Measurements from ENCODE around the gene ADORA3. TPM values are rescaled to one million over a fixed set of nuclear protein-coding genes. Genes with fewer than 3 reads are reported as not detected.
"Not testable (repeated sequence)": the region's sequence is repeated elsewhere in the genome, so short reads cannot be mapped to it uniquely, and the experiment has no call there.

Gene ADORA3
- not detected in 2 replicates for total RNA-seq (2014; rRNA removed)
- polyA plus RNA-seq (2012), result not detected

- DNase-seq (ENCODE audit: low read depth), result no peak
Observed at GRCh38 chr1:111503585-111504060, at the start of gene ADORA3, which contains the start of gene TMIGD3. TSS of gene ADORA3 (minus strand) at chr1:111503633. CDS start at chr1:111503354, 279 bp downstream. TSS of gene TMIGD3 (minus strand) at chr1:111503633. CDS start at chr1:111503354, 279 bp downstream.

- peak; percentile 71 for DNase-seq (ENCODE audit: low read depth)
Observed at GRCh38 chr1:111553196-111553595, 49.8 kb upstream of the ADORA3 start.

DNA sequence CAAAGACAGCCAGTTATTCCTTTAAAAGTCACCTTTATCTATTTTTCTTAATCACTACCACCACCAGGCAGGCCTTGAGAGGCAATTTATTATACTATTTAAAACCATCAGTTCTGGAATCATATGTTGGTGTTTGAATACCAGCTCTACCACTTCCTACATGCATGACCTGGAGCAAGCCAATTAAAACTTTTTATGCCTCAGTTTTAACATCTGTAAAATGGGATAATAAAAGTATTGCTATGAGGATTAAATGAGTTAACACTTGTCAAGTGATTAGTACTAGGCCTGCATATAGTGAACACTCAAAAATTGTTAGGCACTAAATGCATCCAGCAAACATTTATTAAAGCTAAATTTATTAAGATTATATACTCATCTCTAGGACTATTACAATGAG lies 49.2 kb upstream of the ADORA3 start:
- DNase-seq (ENCODE audit: low read depth), result no peak

DNA sequence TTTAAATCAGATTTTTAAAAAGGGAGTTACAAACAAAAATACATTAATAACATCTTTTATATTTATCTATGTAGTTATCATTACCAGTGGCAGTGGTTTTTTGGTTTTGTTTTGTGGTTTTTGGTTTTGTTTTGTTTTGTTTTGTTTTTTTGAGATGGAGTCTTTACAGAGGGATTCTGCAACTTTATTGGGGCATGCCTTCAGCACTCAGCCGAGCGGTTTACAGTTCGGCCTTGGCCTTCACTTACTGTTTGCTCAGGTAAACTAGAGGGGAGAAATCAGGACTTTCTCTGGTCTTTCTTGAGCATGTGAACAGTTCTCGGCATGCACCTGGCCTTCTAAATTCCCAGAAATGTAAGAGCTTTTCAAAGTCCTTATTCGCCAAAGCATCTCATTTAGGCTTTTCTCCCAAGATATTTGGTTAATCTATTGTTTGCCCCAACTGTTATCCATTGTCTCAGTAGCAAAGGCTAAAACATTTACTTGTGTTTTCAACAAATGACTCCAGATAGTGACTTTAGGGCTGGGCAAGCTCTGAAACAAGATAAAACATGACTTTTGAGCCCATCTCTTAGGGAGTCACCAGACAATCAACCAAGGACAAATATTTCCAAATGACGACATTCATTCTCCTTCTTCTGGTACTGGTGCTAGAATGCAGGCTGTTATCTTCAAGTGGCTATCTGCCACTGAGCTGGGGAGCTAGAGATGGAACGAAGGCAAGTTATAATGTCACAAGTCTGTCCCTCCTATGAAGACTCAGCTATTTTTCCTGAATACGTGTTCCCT lies 48.4 kb upstream of the ADORA3 start:
- DNase-seq (ENCODE audit: low read depth), result no peak

DNA sequence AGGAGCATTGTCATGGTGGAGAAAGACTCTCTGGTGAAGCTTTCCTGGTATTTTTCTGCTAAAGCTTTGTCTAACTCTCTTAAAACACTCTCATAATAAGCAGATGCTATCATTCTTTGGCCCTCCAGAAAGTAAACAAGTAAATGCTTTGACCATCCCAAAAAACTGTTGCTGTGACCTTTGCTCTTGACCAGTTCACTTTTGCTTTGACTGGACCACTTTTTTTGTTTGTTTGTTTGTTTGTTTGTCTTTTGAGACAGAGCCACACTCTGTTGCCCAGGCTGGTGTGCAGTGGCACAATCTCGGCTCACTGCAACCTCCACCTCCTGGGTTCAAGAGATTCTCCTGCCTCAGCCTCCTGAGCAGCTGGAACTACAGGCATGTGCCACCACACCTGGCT lies 44.4 kb upstream of the ADORA3 start:
- DNase-seq (ENCODE audit: low read depth), result not testable (repeated sequence)

GRCh38 chr1:111542187-111542586 lies 38.8 kb upstream of the ADORA3 start:
- DNase-seq (ENCODE audit: low read depth), result no peak

DNA sequence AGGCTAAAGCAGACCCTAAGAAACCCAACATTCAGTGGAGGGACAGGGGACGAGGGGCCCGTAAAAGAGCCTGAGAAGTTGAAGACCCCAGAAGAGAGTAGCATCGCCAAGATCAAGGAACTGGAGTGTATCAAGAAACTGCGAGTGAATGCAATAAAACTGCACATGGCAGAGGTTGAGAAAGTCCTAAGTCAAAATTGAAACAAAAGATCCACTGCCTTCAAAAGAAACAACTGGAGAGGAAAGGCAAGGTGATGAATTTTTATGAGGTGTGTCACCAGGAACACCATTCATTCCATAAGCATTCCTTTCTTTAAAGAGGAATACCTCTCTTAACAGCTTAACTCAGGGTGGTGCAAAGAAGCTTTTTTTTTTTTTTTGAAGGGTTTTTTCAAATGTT lies 38.3 kb upstream of the ADORA3 start:
- DNase-seq (ENCODE audit: low read depth), result peak; percentile 50

DNA sequence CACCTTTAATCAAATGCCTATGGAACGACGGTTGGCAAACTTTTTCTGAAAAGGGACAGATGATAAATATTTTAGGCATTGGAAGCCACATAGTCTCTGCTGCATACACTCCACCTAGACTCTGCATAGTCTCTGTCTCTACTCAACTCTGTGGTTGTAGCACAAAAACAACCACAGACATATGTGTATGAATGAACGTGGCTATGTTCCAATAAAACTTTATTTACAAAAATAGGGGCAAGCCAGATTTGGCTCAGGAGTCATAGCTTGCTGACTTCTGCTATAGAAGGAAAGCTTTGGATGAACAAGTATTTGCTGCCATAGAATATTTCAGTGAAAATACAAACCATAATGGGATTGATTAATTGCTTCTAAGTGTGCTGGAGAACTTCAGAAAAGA lies 37.5 kb upstream of the ADORA3 start:
- DNase-seq (ENCODE audit: low read depth), result no peak

GRCh38 chr1:111538343-111539025 lies 35.1 kb upstream of the ADORA3 start:
- peak; percentile 55 for DNase-seq (ENCODE audit: low read depth)

- no peak for DNase-seq (ENCODE audit: low read depth)
Observed at GRCh38 chr1:111535256-111536191, 32.1 kb upstream of the ADORA3 start.

DNA sequence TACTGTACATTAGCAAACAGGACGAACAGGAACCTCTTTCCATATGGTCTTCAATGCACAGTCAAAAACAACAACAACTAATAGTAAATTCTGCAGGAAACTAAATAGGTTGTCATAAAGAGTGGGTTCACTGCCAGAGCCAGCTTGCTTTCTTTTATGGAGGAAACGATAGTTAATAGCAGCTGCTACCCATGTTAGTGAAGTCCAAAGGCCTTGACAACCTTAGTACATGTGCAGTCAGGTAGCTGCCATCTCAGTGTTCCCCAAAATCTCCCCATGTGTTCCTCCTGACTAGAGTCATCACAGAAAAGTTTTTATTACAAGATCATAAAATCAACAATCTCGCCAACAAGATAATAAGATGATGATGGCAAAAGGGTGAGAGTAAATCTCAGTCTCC lies 16.6 kb upstream of the ADORA3 start:
- no peak for DNase-seq (ENCODE audit: low read depth)

GRCh38 chr1:111517469-111518225 lies 14.2 kb upstream of the ADORA3 start:
- DNase-seq (ENCODE audit: low read depth), result no peak

DNA sequence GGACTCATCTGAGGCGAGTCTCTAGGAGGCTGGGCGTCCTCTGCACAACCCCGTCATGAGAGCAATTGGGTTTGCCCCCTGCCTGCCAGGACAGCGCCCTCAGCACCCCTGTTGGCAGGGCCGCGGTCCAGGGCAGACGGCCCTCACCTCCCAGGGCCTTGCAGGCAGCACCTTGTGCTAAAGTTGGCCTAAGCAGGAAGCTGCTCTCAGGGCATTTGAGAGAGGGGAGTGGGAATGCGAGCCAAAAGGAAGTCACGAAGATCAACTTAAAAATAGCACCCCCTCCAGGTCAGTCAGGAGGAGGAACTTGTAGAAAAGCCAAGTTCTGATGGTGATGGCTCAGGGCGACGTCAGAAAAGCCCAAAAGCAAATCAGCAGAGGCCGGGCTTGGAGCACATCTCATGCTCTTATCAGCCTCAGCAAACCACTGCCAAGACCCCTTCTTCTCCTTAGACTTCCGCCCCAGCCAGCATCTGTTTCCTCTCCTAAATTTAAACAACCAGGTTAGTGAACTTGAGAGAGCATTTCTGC lies 12.6 kb upstream of the ADORA3 start:
- peak; percentile 50 for DNase-seq (ENCODE audit: low read depth)

- DNase-seq (ENCODE audit: low read depth), result peak; percentile 14
Observed at GRCh38 chr1:111515291-111516004, 12.0 kb upstream of the ADORA3 start.

DNA sequence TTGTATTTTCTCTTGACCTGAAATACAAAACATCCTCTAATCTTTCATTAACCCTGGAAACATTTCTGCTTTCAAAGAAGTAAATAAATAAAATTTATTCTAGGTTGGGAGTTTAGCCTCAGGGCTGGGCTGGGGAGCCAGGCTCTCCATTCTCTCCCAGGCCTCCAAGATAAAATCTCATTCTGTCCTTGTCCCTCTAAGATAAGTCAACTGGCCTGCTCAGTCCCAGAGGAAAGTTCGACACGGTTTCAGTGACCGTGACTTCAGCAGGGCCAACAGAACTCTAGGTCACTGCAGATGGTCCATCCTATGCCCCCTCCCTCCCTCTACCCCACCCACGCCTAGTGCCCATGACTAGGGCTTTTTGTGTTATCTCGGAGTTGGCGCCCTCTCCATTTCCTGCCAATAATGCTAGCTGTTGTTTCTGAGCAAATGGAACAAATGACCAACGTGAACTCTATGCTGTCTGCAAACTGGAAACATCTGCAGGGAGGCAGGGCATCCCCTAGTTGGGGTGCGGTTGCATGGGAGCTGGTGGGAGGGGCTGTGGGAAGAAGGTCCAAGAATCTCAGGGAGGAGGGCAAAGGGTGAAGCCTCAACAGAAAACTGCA lies 10.1 kb upstream of the ADORA3 start:
- no peak for DNase-seq (ENCODE audit: low read depth)

GRCh38 chr1:111512931-111513330 lies 9.5 kb upstream of the ADORA3 start:
- DNase-seq (ENCODE audit: low read depth), result no peak

DNA sequence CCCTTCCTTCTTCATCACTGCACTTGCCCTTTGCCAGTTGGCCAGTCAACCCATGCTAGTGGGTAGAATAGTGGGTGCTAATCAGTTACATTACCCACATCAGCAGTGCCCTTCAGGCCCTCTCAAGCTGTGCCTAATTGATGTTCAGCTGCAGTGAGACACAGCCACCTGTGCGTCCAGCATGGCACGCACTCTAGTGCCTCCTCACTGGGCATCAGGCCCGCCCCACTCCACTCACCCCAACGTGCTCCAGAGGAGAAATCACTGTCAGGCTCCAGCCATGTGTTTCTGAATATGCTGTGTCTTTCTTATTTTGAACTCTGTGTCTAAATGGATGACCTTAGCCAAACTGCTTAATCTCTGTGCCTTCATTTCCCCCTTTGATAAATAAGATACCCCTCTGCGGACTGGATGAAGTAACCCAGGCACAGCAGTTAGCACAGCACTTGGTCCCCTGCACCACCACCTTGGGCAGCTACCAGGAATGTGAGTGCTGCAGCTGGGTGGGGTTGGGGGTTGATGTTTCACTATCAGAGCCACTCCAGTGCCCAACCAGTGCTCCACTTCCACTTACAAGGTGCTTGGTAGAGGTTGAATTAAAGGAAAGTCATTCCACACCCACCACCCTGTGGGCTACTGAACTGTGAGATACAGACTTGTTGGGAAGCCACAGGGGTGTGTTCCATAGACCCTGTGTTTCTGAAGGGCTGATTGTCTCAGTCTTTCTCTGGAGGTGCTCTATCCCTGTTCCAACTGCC lies 8.9 kb upstream of the ADORA3 start:
- DNase-seq (ENCODE audit: low read depth), result no peak

DNA sequence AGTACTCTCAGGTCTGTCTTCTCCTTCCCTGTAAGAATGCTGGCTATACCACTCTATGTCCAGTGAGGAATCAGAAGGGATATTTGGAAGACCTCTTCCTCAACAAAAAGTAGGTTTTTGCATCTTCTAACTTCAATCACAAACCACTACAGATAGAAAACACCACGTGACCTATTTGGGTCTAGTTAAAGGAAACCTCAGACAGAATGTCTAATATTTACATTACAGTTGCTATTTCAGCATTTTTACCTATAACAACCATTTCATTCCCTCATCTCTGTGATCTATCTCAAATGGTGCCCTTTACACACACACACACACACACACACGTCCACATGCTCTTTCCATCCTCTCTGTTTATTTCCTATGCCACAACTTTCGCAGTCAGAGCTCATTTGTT lies 7.9 kb upstream of the ADORA3 start:
- DNase-seq (ENCODE audit: low read depth), result no peak

GRCh38 chr1:111509997-111510375 lies 6.6 kb upstream of the ADORA3 start:
- DNase-seq (ENCODE audit: low read depth), result no peak
